ENCODE results near the gene SSTR1. TPM values are rescaled to one million over a fixed set of nuclear protein-coding genes. Genes with fewer than 3 reads are reported as not detected.

Gene SSTR1
- total RNA-seq, 2 experiments from 2014 or later: not detected

Other genes with a start within 250 kb of the SSTR1 start
- not detected for gene CLEC14A, start 48.2 kb downstream of the SSTR1 start, total RNA-seq

All from activated CD8-positive, alpha-beta memory T cell treated with anti-CD3 and anti-CD28 coated beads for 36 hours (primary cell).